HCT116 (cell line): ENCODE data around the gene PNMT. TPM values are rescaled to one million over a fixed set of nuclear protein-coding genes. Genes with fewer than 3 reads are reported as not detected.

ENCODE experiments used
- ATAC-seq: fragments of 200-7000 bp; cut with Tn5 transposase; 2 replicates; pipeline ENCODE4 v1.9.1; 2020; ENCODE audit warnings: mild to moderate bottlenecking, moderate library complexity
- BruUV-seq: library from RNA; stranded (reverse); fragments of 400-500 nt; replicated peaks from 2 replicates; lab custom pipeline; 2021; lab: Mats Ljungman, UMichigan
- CTCF ChIA-PET: fragments of 300-600 bp; sonication (Branson Sonifier 250); formaldehyde crosslinking; loops from one replicate; lab custom pipeline; 2021; ENCODE audit warnings: antibody characterized with exemption; lab: Charles Lee
- POLR2A ChIA-PET: fragments of 300-600, 350-600 bp; sonication (Branson Sonifier 250); formaldehyde crosslinking; loops from one replicate; lab custom pipeline; 2021; ENCODE audit warnings: antibody characterized with exemption; lab: Charles Lee
- RAD21 ChIA-PET, 2 experiments: fragments of 300-600 bp; sonication (Branson Sonifier 250); formaldehyde crosslinking; loops; one replicate each; lab custom pipeline; 2023; ENCODE audit warnings: low total read pairs in 2 of 2; ENCODE audit not compliant: uncharacterized antibody in 2 of 2, unreplicated experiment in 2 of 2, low non-redundant PET in 1 of 2; lab: Charles Lee
- DNase-seq: peaks from one replicate; pipeline ENCODE4 v3.0.0-alpha.2; 2010; ENCODE audit warnings: low read depth, low spot score
- H2AFZ ChIP-seq: fragments of 200-600 bp; shearing (Covaris generic), sonication (generic); 2 replicates; pipeline ENCODE4 v1.6.1; 2017; ENCODE audit warnings: low read depth, mixed run types, mixed read lengths, antibody characterized with exemption, low read length; ENCODE audit not compliant: poor library complexity, severe bottlenecking
- H3K27ac ChIP-seq: 2 replicates; pipeline ENCODE4 v1.5.1; 2012; ENCODE audit warnings: low read depth, low read length
- H3K27me3 ChIP-seq: fragments of 200-600 bp; sonication (generic); 2 replicates; pipeline ENCODE4 v1.6.1; 2016; ENCODE audit warnings: mixed run types, low read length, mixed read lengths; ENCODE audit not compliant: insufficient read depth
- H3K36me3 ChIP-seq, 2 experiments: fragments of 200-500 bp in 1 of 2; fragments of 200-600 bp in 1 of 2; sonication (Bioruptor generic) in 1 of 2; sonication (generic) in 1 of 2; 2 replicates each; pipeline versions ENCODE4 v1.5.1 to v1.6.1; 2014 to 2016; ENCODE audit warnings: low read length in 2 of 2, inconsistent platforms in 1 of 2, mixed read lengths in 1 of 2, mixed run types in 1 of 2; ENCODE audit not compliant: insufficient read depth in 2 of 2, control insufficient read depth in 1 of 2
- H3K4me1 ChIP-seq, 2 experiments: fragments of 200-600 bp in 1 of 2; sonication (generic) in 1 of 2; 2 replicates each; pipeline versions ENCODE4 v1.5.1 to v1.6.1; 2012 to 2017; ENCODE audit warnings: low read length in 2 of 2, inconsistent platforms in 1 of 2, mild to moderate bottlenecking in 1 of 2, mixed read lengths in 1 of 2, mixed run types in 1 of 2, moderate library complexity in 1 of 2; ENCODE audit not compliant: insufficient read depth in 2 of 2, control insufficient read depth in 1 of 2
- H3K4me2 ChIP-seq: fragments of 200-600 bp; sonication (generic); 2 replicates; pipeline ENCODE4 v1.6.1; 2017; ENCODE audit warnings: mixed run types, low read length, mixed read lengths
- H3K4me3 ChIP-seq, 2 experiments: fragments of 200-600 bp in 1 of 2; sonication (generic) in 1 of 2; replicated peaks in 1 of 2; 2 replicates each; pipeline ENCODE4 v1.5.1; 2011 to 2016; ENCODE audit warnings: low read length in 2 of 2, control low read depth in 1 of 2, low read depth in 1 of 2, mild to moderate bottlenecking in 1 of 2, mixed read lengths in 1 of 2, mixed run types in 1 of 2
- H3K79me2 ChIP-seq: fragments of 200-600 bp; sonication (generic); 2 replicates; pipeline ENCODE4 v1.6.1; 2017; ENCODE audit warnings: mild to moderate bottlenecking, mixed run types, low read length, moderate library complexity, mixed read lengths; ENCODE audit not compliant: insufficient read depth
- H3K9ac ChIP-seq: fragments of 200-600 bp; sonication (generic); 2 replicates; pipeline ENCODE4 v1.6.1; 2016; ENCODE audit warnings: low read length, mixed read lengths
- H3K9me2 ChIP-seq: fragments of 200-600 bp; sonication (generic), shearing (Covaris generic); 2 replicates; pipeline ENCODE4 v1.6.1; 2017; ENCODE audit warnings: mixed run types, mild to moderate bottlenecking, moderate library complexity; ENCODE audit not compliant: insufficient read depth
- H3K9me3 ChIP-seq, 2 experiments: fragments of 200-500 bp in 1 of 2; fragments of 200-600 bp in 1 of 2; sonication (Bioruptor generic) in 1 of 2; sonication (generic) in 1 of 2; 2 replicates each; pipeline ENCODE4 v1.6.1; 2014 to 2017; ENCODE audit warnings: low read length in 2 of 2, mixed read lengths in 2 of 2, inconsistent platforms in 1 of 2, low read depth in 1 of 2, mild to moderate bottlenecking in 1 of 2, mixed run types in 1 of 2, moderate library complexity in 1 of 2; ENCODE audit not compliant: control insufficient read depth in 1 of 2, insufficient read depth in 1 of 2
- H4K20me1 ChIP-seq: fragments of 200-600 bp; sonication (generic), shearing (Covaris generic); 2 replicates; pipeline ENCODE4 v1.6.1; 2017; ENCODE audit warnings: mixed run types, mild to moderate bottlenecking, moderate library complexity; ENCODE audit not compliant: insufficient read depth
- ATF3 ChIP-seq: IDR thresholded peaks from 2 replicates; pipeline ENCODE4 v1.6.1; 2012
- CEBPB ChIP-seq: IDR thresholded peaks from 2 replicates; pipeline ENCODE4 v1.6.1; 2012; ENCODE audit warnings: low read depth
- EGR1 ChIP-seq: IDR thresholded peaks from 2 replicates; pipeline ENCODE4 v1.6.1; 2012; ENCODE audit warnings: low read depth
- ELF1 ChIP-seq: IDR thresholded peaks from 2 replicates; pipeline ENCODE4 v1.6.1; 2012; ENCODE audit warnings: low read depth, borderline replicate concordance
- EZH2 ChIP-seq: fragments of 200-600 bp; sonication (generic); IDR thresholded peaks from 2 replicates; pipeline ENCODE4 v1.6.1; 2017; ENCODE audit warnings: antibody characterized with exemption, mixed run types
- EZH2phosphoT487 ChIP-seq: fragments of 200-600 bp; IDR thresholded peaks from 2 replicates; pipeline ENCODE4 v1.6.1; 2018; ENCODE audit warnings: antibody characterized with exemption, borderline replicate concordance
- POLR2A ChIP-seq: IDR thresholded peaks from 2 replicates; pipeline ENCODE4 v1.7.0; 2011; ENCODE audit warnings: borderline replicate concordance; ENCODE audit not compliant: insufficient read depth, insufficient read length; ENCODE audit errors: extremely low read depth
- RAD21 ChIP-seq: IDR thresholded peaks from 2 replicates; pipeline ENCODE4 v1.6.1; 2012; ENCODE audit warnings: low read depth, mild to moderate bottlenecking
- SIN3A ChIP-seq: IDR thresholded peaks from 2 replicates; pipeline ENCODE4 v1.6.1; 2012; ENCODE audit warnings: low read depth
- SP1 ChIP-seq: IDR thresholded peaks from 2 replicates; pipeline ENCODE4 v1.6.1; 2012; ENCODE audit warnings: low read depth
- SRF ChIP-seq: IDR thresholded peaks from 2 replicates; pipeline ENCODE4 v1.6.1; 2012; ENCODE audit warnings: low read depth
- YY1 ChIP-seq: IDR thresholded peaks from 2 replicates; pipeline ENCODE4 v1.6.1; 2011; ENCODE audit warnings: low read length, low read depth, moderate library complexity, mild to moderate bottlenecking; ENCODE audit not compliant: insufficient replicate concordance; ENCODE audit errors: extremely low read depth
- ZBTB33 ChIP-seq: IDR thresholded peaks from 2 replicates; pipeline ENCODE4 v1.6.1; 2011; ENCODE audit warnings: mild to moderate bottlenecking, low read length, moderate library complexity; ENCODE audit not compliant: insufficient replicate concordance; ENCODE audit errors: extremely low read depth
- ZFX ChIP-seq: fragments of 450-650 bp; IDR thresholded peaks from 2 replicates; pipeline ENCODE4 v1.6.1; 2017
- ZNF274 ChIP-seq: fragments of 200-500 bp; sonication (Bioruptor generic); IDR thresholded peaks from 2 replicates; pipeline ENCODE4 v1.6.1; 2014; ENCODE audit warnings: mild to moderate bottlenecking, low read depth, low read length, inconsistent platforms
- intact Hi-C: fragments of 100-400 bp; cut with micrococcal nuclease; formaldehyde crosslinking; loops from 2 replicates; pipeline ENCODE4 v1.10.0; 2022
- total RNA-seq: library from RNA; stranded (reverse); gene quantifications from one replicate; pipeline ENCODE4 v1.2.1, GENCODE V29; 2021; ENCODE audit not compliant: unreplicated experiment

The PNMT gene
- total RNA-seq, 1 experiment from 2014 or later, result not detected

GRCh38 chr17:39641097-39641496 lies 27.2 kb upstream of the PNMT start:
- no peak overlapping the region for H2AFZ ChIP-seq
- no peak for DNase-seq
- no peak overlapping the region for H3K4me2 ChIP-seq
- H3K36me3 ChIP-seq, result no peaks in the 10 kb centered on the region
- ChIA-PET POLR2A (no interaction called here), CTCF (no interaction called here), RAD21 (no interaction called here)
- H3K9me3 ChIP-seq, result no peaks in the 10 kb centered on the region
- no peaks in the 10 kb centered on the region for H3K9me2 ChIP-seq
- H3K27ac ChIP-seq, result no peak overlapping the region
- no peaks in the 10 kb centered on the region for H3K27me3 ChIP-seq
- H3K4me1 ChIP-seq, result peaks cover 31 to 56% of the 10 kb centered on the region in 2 experiments
- BruUV-seq, result no TSS peak
- no peak for ATAC-seq
- TF ChIP-seq ZFX (no peak), CEBPB (no peak), ELF1 (no peak), EZH2phosphoT487 (no peak), SRF (no peak), EGR1 (no peak), ZNF274 (no peak), EZH2 (no peak), SIN3A (no peak), RAD21 (no peak), YY1 (no peak), POLR2A (no peak), ATF3 (no peak), SP1 (no peak)
- peaks cover 73% of the 10 kb centered on the region for H3K79me2 ChIP-seq
- no peak overlapping the region for H3K4me3 ChIP-seq
- H4K20me1 ChIP-seq, result no peaks in the 10 kb centered on the region
- H3K9ac ChIP-seq, result no peak overlapping the region
- intact Hi-C loops, result no loop called here

GRCh38 chr17:39641883-39642282 lies 26.4 kb upstream of the PNMT start:
- no peak for ATAC-seq
- Histone ChIP-seq H3K4me1 (peaks cover 25 to 48% of the 10 kb centered on the region in 2 experiments), H3K36me3 (no peaks in the 10 kb centered on the region), H3K4me2 (no peak overlapping the region), H2AFZ (no peak overlapping the region)
- intact Hi-C loops, result no loop called here
- TF ChIP-seq EZH2phosphoT487, result no peak
- TF ChIP-seq ZBTB33, result no peak
- no peak for TF ChIP-seq RAD21
- TF ChIP-seq YY1, result no peak
- TF ChIP-seq, all 23 proteins: peak for 0
- no peak for DNase-seq
- RAD21 ChIA-PET, result no interaction called here
- Histone ChIP-seq H4K20me1 (no peaks in the 10 kb centered on the region), H3K9me3 (no peaks in the 10 kb centered on the region), H3K9me2 (no peaks in the 10 kb centered on the region), H3K4me3 (no peak overlapping the region), H3K27ac (no peak overlapping the region), H3K79me2 (peaks cover 79% of the 10 kb centered on the region), H3K27me3 (no peaks in the 10 kb centered on the region), H3K9ac (no peak overlapping the region)
- CTCF ChIA-PET, result no interaction called here
- BruUV-seq, result no TSS peak
- POLR2A ChIA-PET, result no interaction called here
